ELF-1 (cell line): ENCODE measurements around the gene SLC34A1.

Experiments used
- DNase-seq: peaks from one replicate; pipeline ENCODE4 v3.0.0-alpha.2; 2016; ENCODE audit warnings: low read depth, low spot score

SLC34A1 gene

GRCh38 chr5:177445052-177445916 lies 61.0 kb downstream of the SLC34A1 start:
- no peak for DNase-seq

- DNase-seq = no peak
Measured at GRCh38 chr5:177445917-177446199, 61.6 kb downstream of the SLC34A1 start.

- DNase-seq = peak; percentile 61
Measured at GRCh38 chr5:177446200-177447065, 62.2 kb downstream of the SLC34A1 start, which contains the start of gene PRR7. Gene PRR7, plus strand, starts transcription at chr5:177446814. Its CDS starts 8,254 bp downstream, at chr5:177455068.

GRCh38 chr5:177447066-177447610 lies 62.9 kb downstream of the SLC34A1 start:
- DNase-seq = no peak

GRCh38 chr5:177447611-177448243 lies 63.5 kb downstream of the SLC34A1 start:
- peak; percentile 74 for DNase-seq
